Activated CD4-positive, alpha-beta memory T cell treated with anti-CD3 and anti-CD28 coated beads for 36 hours (primary cell): ENCODE measurements around the gene HRCT1. TPM values are rescaled to one million over a fixed set of nuclear protein-coding genes. Genes with fewer than 3 reads are reported as not detected.

ENCODE experiments used
- CTCF ChIA-PET: fragments of 350-600 bp; sonication (Branson Sonifier 250); formaldehyde crosslinking; loops from one replicate; lab custom pipeline; 2021; ENCODE audit warnings: antibody characterized with exemption, inconsistent platforms; lab: Charles Lee
- POLR2A ChIA-PET: fragments of 350-600 bp; sonication (Branson Sonifier 250); formaldehyde crosslinking; loops from one replicate; lab custom pipeline; 2021; ENCODE audit warnings: antibody characterized with exemption; lab: Charles Lee
- DNase-seq: peaks from one replicate; pipeline ENCODE4 v3.0.0-alpha.2; 2020
- H3K27ac Mint-ChIP-seq: one replicate; pipeline ENCODE4 v1.8.0; 2021; ENCODE audit warnings: mixed read lengths
- H3K27me3 Mint-ChIP-seq: one replicate; pipeline ENCODE4 v1.8.0; 2021; ENCODE audit warnings: mixed read lengths
- H3K36me3 Mint-ChIP-seq: one replicate; pipeline ENCODE4 v1.8.0; 2021; ENCODE audit warnings: mixed read lengths
- H3K4me1 Mint-ChIP-seq: one replicate; pipeline ENCODE4 v1.8.0; 2021; ENCODE audit warnings: low read depth, mixed read lengths
- H3K4me3 Mint-ChIP-seq: one replicate; pipeline ENCODE4 v1.8.0; 2021; ENCODE audit warnings: mild to moderate bottlenecking, mixed read lengths
- H3K9me3 Mint-ChIP-seq: one replicate; pipeline ENCODE4 v1.8.0; 2021; ENCODE audit warnings: mixed read lengths
- intact Hi-C: fragments of 100-400 bp; cut with micrococcal nuclease; formaldehyde crosslinking; loops from one replicate; pipeline ENCODE4 v1.15.1; 2023
- total RNA-seq, 2 experiments: library from RNA; stranded (reverse); gene quantifications; one replicate each; pipeline ENCODE4 v1.2.3, GENCODE V29; 2021

The HRCT1 gene
- total RNA-seq, 2 experiments from 2014 or later: not detected

- intact Hi-C loops: no loop called here
- no peaks in the 10 kb centered on the region for H3K27me3 Mint-ChIP-seq
- DNase-seq: no peak
- H3K4me1 Mint-ChIP-seq: peaks cover 33% of the 10 kb centered on the region
- no peak overlapping the region for H3K4me3 Mint-ChIP-seq
- POLR2A ChIA-PET: no interaction called here
- no peaks in the 10 kb centered on the region for H3K9me3 Mint-ChIP-seq
- no peaks in the 10 kb centered on the region for H3K36me3 Mint-ChIP-seq
- CTCF ChIA-PET: interaction anchor here (0.6 to 2.1 kb wide), 5 partner anchors 10 to 649 kb away, joined by 3 to 12 read pairs (median 3); no protein-coding TSS in a partner anchor
- H3K27ac Mint-ChIP-seq: no peak overlapping the region
Measured at GRCh38 chr9:35948901-35949318, 42.9 kb downstream of the HRCT1 start.

- Mint-ChIP-seq H3K27me3 (peaks cover 2% of the 10 kb centered on the region), H3K36me3 (no peaks in the 10 kb centered on the region), H3K4me3 (no peak overlapping the region), H3K9me3 (no peaks in the 10 kb centered on the region), H3K27ac (no peak overlapping the region), H3K4me1 (peaks cover 21% of the 10 kb centered on the region)
- intact Hi-C loops: loop anchor here (10.0 kb wide), 1 partner anchor 373 kb away; no protein-coding TSS in a partner anchor
- ChIA-PET CTCF (interaction anchor here (1.1 to 2.3 kb wide), 3 partner anchors 69 to 377 kb away, joined by 3 to 34 read pairs (median 5); no protein-coding TSS in a partner anchor), POLR2A (no interaction called here)
- DNase-seq: no peak
Measured at GRCh38 chr9:35951736-35952135, 45.7 kb downstream of the HRCT1 start.

- Mint-ChIP-seq H3K9me3 (no peaks in the 10 kb centered on the region), H3K27ac (no peak overlapping the region), H3K4me1 (peaks cover 21% of the 10 kb centered on the region), H3K27me3 (peaks cover 2% of the 10 kb centered on the region), H3K4me3 (no peak overlapping the region), H3K36me3 (no peaks in the 10 kb centered on the region)
- CTCF ChIA-PET: interaction anchor here (0.6 to 2.3 kb wide), 7 partner anchors 8 to 376 kb away, joined by 3 to 34 read pairs (median 3); no protein-coding TSS in a partner anchor
- DNase-seq: no peak
- POLR2A ChIA-PET: no interaction called here
- intact Hi-C loops: loop anchor here (10.0 kb wide), 1 partner anchor 372 kb away; no protein-coding TSS in a partner anchor
Measured at GRCh38 chr9:35952526-35953191, 46.7 kb downstream of the HRCT1 start.

- peak; percentile 59 for DNase-seq
- no peaks in the 10 kb centered on the region for H3K9me3 Mint-ChIP-seq
- H3K4me3 Mint-ChIP-seq: no peak overlapping the region
- peaks cover 6% of the 10 kb centered on the region for H3K4me1 Mint-ChIP-seq
- POLR2A ChIA-PET: no interaction called here
- intact Hi-C loops: loop anchor here (1.0 to 10.0 kb wide), 5 partner anchors 52 to 370 kb away; no protein-coding TSS in a partner anchor
- no peak overlapping the region for H3K27ac Mint-ChIP-seq
- no peaks in the 10 kb centered on the region for H3K36me3 Mint-ChIP-seq
- CTCF ChIA-PET: interaction anchor here (0.7 to 6.1 kb wide), 33 partner anchors 9 to 424 kb away, joined by 3 to 128 read pairs (median 5); no protein-coding TSS in a partner anchor
- H3K27me3 Mint-ChIP-seq: peaks cover 2% of the 10 kb centered on the region
Measured at GRCh38 chr9:35954942-35955546, 49.0 kb downstream of the HRCT1 start.

GRCh38 chr9:35956651-35957050 lies 50.6 kb downstream of the HRCT1 start:
- peaks cover 2% of the 10 kb centered on the region for H3K27me3 Mint-ChIP-seq
- H3K9me3 Mint-ChIP-seq: no peaks in the 10 kb centered on the region
- intact Hi-C loops: loop anchor here (5.0 to 10.0 kb wide), 3 partner anchors 51 to 368 kb away; no protein-coding TSS in a partner anchor
- no peaks in the 10 kb centered on the region for H3K36me3 Mint-ChIP-seq
- POLR2A ChIA-PET: no interaction called here
- H3K27ac Mint-ChIP-seq: no peak overlapping the region
- peaks cover 6% of the 10 kb centered on the region for H3K4me1 Mint-ChIP-seq
- H3K4me3 Mint-ChIP-seq: no peak overlapping the region
- no peak for DNase-seq
- CTCF ChIA-PET: interaction anchor here (0.6 to 6.1 kb wide), 8 partner anchors 8 to 426 kb away, joined by 3 to 128 read pairs (median 4); no protein-coding TSS in a partner anchor

Other genes starting within 250 kb of the HRCT1 start
- over 10,000 TPM; 10,694 to 13,592 TPM for gene RMRP, start 248.2 kb upstream of the HRCT1 start, total RNA-seq
- 10 to 100 TPM; 15.0 to 15.7 TPM for gene CCDC107, start 247.9 kb upstream of the HRCT1 start, total RNA-seq
- 10 to 100 TPM; 28.1 to 28.2 TPM for gene ARHGEF39, start 241.0 kb upstream of the HRCT1 start, total RNA-seq
- gene CA9, start 232.3 kb upstream of the HRCT1 start, total RNA-seq: 1 to 10 TPM in 1 of 2 experiments, under 1 TPM in 1; 0.90 to 1.6 TPM
- gene TPM2, start 216.3 kb upstream of the HRCT1 start, total RNA-seq: 1 to 10 TPM; 3.9 to 5.3 TPM
- gene TLN1, start 174.0 kb upstream of the HRCT1 start, total RNA-seq: 100 to 1,000 TPM; 285 to 287 TPM
- 10 to 100 TPM; 27.7 to 29.9 TPM for gene CREB3, start 173.5 kb upstream of the HRCT1 start, total RNA-seq
- gene GBA2, start 157.0 kb upstream of the HRCT1 start, total RNA-seq: 10 to 100 TPM; 30.4 to 30.7 TPM
- gene RGP1, start 156.9 kb upstream of the HRCT1 start, total RNA-seq: 10 to 100 TPM; 17.4 to 18.0 TPM
- not detected for gene MSMP, start 151.9 kb upstream of the HRCT1 start, total RNA-seq
- gene NPR2, start 114.6 kb upstream of the HRCT1 start, total RNA-seq: 1 to 10 TPM; 8.9 to 9.6 TPM
- gene SPAG8, start 93.9 kb upstream of the HRCT1 start, total RNA-seq: 1 to 10 TPM; 1.1 to 1.4 TPM
- gene HINT2, start 91.2 kb upstream of the HRCT1 start, total RNA-seq: 10 to 100 TPM; 67.8 to 72.6 TPM
- gene FAM221B, start 77.5 kb upstream of the HRCT1 start, total RNA-seq: not detected
- 1 to 10 TPM; 5.9 to 6.0 TPM for gene TMEM8B, start 77.0 kb upstream of the HRCT1 start, total RNA-seq
- not detected for gene OR13J1, start 35.8 kb upstream of the HRCT1 start, total RNA-seq
- gene SPAAR, start 3.3 kb downstream of the HRCT1 start, total RNA-seq: not detected
- gene OR2S2, start 52.0 kb downstream of the HRCT1 start, total RNA-seq: not detected
- gene RECK, start 130.7 kb downstream of the HRCT1 start, total RNA-seq: 1 to 10 TPM; 6.1 to 7.2 TPM
- gene GLIPR2, start 230.5 kb downstream of the HRCT1 start, total RNA-seq: 10 to 100 TPM; 24.7 to 25.8 TPM